Measurements from ENCODE around the gene MMP28. TPM values are rescaled to one million over a fixed set of nuclear protein-coding genes. Genes with fewer than 3 reads are reported as not detected.

MMP28 gene
- total RNA-seq, 1 experiment from 2014 or later: not detected

- no peak overlapping the region for H3K23ac ChIP-seq (ENCODE audit: insufficient read length, low read depth, low read length)
- no peak for TF ChIP-seq CTCF (conservative IDR thresholded peaks at IDR 0.05)
- H4K8ac ChIP-seq (replicated peaks; ENCODE audit: insufficient read length, low read depth, low read length): no peak overlapping the region
- H4K20me1 ChIP-seq (ENCODE audit: control insufficient read depth, insufficient read depth, insufficient read length): no peaks in the 10 kb centered on the region
- no peak overlapping the region for H2BK120ac ChIP-seq (ENCODE audit: low read depth, low read length, poor library complexity, severe bottlenecking)
- H3K4me1 Mint-ChIP-seq: peaks cover 2 to 3% of the 10 kb centered on the region in 2 experiments; a peak in 3 of 4 replicates
- H3K27me3 ChIP-seq (ENCODE audit: insufficient read depth, low read length): peaks cover 19% of the 10 kb centered on the region; the same call in 1 of the 2 replicates
- H2AK5ac ChIP-seq (ENCODE audit: insufficient read length, low read length): no peak overlapping the region
- no peak overlapping the region for H3K56ac ChIP-seq (ENCODE audit: insufficient read length, low read depth, low read length)
- H3K27ac ChIP-seq (ENCODE audit: insufficient read length, low read depth, low read length): no peak overlapping the region
- DNase-seq: no peak
- peaks cover 57% of the 10 kb centered on the region for H3K27me3 Mint-ChIP-seq (ENCODE audit: low read depth)
- no peaks in the 10 kb centered on the region for H3K9me3 ChIP-seq (ENCODE audit: control insufficient read depth, low read depth, low read length)
- H3T11ph ChIP-seq (ENCODE audit: low read length): no peak overlapping the region
- no peak overlapping the region for H3K18ac ChIP-seq (ENCODE audit: insufficient read length, low read depth, low read length)
- no peak overlapping the region for H4K91ac ChIP-seq (ENCODE audit: insufficient read length, low read depth, low read length)
- H3K36me3 Mint-ChIP-seq (ENCODE audit: insufficient read depth in 1 of 3, low read depth in 3 of 3): no peaks in the 10 kb centered on the region
- no peak overlapping the region for H2AFZ ChIP-seq (ENCODE audit: low read length)
- no peak overlapping the region for H3K4me3 Mint-ChIP-seq
- H3K9ac ChIP-seq (ENCODE audit: extremely low read depth, insufficient read length, low read length): no peak overlapping the region
- H3K4me1 ChIP-seq (ENCODE audit: insufficient read depth, low read length): no peaks in the 10 kb centered on the region
- no peak overlapping the region for H2BK12ac ChIP-seq (ENCODE audit: insufficient read length, low read depth, low read length)
- no peak overlapping the region for H4K5ac ChIP-seq (ENCODE audit: insufficient read length, low read depth, low read length)
- no peaks in the 10 kb centered on the region for H3K79me1 ChIP-seq (ENCODE audit: insufficient read depth, low read depth, low read length, poor library complexity, severe bottlenecking)
- no peak overlapping the region for H2BK5ac ChIP-seq (ENCODE audit: insufficient read length, low read length)
- H3K14ac ChIP-seq (ENCODE audit: insufficient read depth, low read length): no peak overlapping the region
- H3K4ac ChIP-seq (ENCODE audit: low read depth, low read length): no peak overlapping the region
- no peaks in the 10 kb centered on the region for H3K79me2 ChIP-seq (ENCODE audit: insufficient read depth, low read length)
- H3K9me3 Mint-ChIP-seq: no peaks in the 10 kb centered on the region
- H2BK15ac ChIP-seq (ENCODE audit: low read depth, low read length): no peak overlapping the region
- H3K23me2 ChIP-seq (ENCODE audit: insufficient read length, low read depth, low read length, poor library complexity, severe bottlenecking): peaks cover 3% of the 10 kb centered on the region
- no peak overlapping the region for H2BK20ac ChIP-seq (ENCODE audit: low read depth, low read length, poor library complexity, severe bottlenecking)
- no peak overlapping the region for H3K27ac Mint-ChIP-seq
- no peak overlapping the region for H3K4me2 ChIP-seq (ENCODE audit: insufficient read depth, insufficient read length, low read length)
Measured at GRCh38 chr17:35799942-35800341, 4.5 kb upstream of the MMP28 start.

Data from H9 (cell line).